Prostate gland (tissue), 2 donors: Measurements from ENCODE around the gene ODAD2.
"Not testable (repeated sequence)": the region's sequence is repeated elsewhere in the genome, so short reads cannot be mapped to it uniquely, and the experiment has no call there.

ENCODE experiments used
- CTCF ChIP-seq, 4 experiments: fragments of 200-600 bp in 2 of 4; fragments of 450-650 bp in 2 of 4; sonication (generic) in 2 of 4; IDR thresholded peaks; 1 replicate in 3 of 4; 2 replicates in 1 of 4; pipeline ENCODE4 v1.5.1; 2016 to 2019; ENCODE audit warnings: antibody characterized with exemption in 4 of 4, mild to moderate bottlenecking in 2 of 4, moderate library complexity in 2 of 4
- POLR2A ChIP-seq: fragments of 450-650 bp; IDR thresholded peaks from one replicate; pipeline ENCODE4 v1.6.1; 2016; ENCODE audit warnings: antibody characterized with exemption, mild to moderate bottlenecking
- POLR2AphosphoS5 ChIP-seq: sonication (generic); formaldehyde crosslinking; IDR thresholded peaks from one replicate; pipeline ENCODE4 v1.6.1; 2017; ENCODE audit warnings: antibody characterized with exemption

- not testable (repeated sequence) for TF ChIP-seq POLR2AphosphoS5; CTCF (IDR thresholded peaks at IDR 0.05); POLR2A
Observed at GRCh38 chr10:27969931-27970330, 28.9 kb downstream of the ODAD2 start.
